Measurements from ENCODE around the gene WDR86.

The WDR86 gene

GRCh38 chr7:151336027-151336708 lies 73.7 kb downstream of the WDR86 start:
- DNase-seq (ENCODE audit: insufficient read length, low spot score), result no peak
- TF ChIP-seq POLR2A (IDR thresholded peaks at IDR 0.05; ENCODE audit: low read depth, low read length), result no peak
- no peak for FAIRE-seq

GRCh38 chr7:151334628-151335027 lies 75.2 kb downstream of the WDR86 start:
- no peak for TF ChIP-seq POLR2A (IDR thresholded peaks at IDR 0.05; ENCODE audit: low read depth, low read length)
- FAIRE-seq, result no peak
- DNase-seq (ENCODE audit: insufficient read length, low spot score), result no peak

Data from H54 (cell line).